Stimulated activated CD8-positive, alpha-beta memory T cell treated with anti-CD3 and anti-CD28 coated beads, Interleukin-4, amount 100 ng/mL, for 1 hour (primary cell): Measurements from ENCODE around the gene ABCB8.

Source experiments
- DNase-seq, 2 donors: peaks; one replicate each; pipeline ENCODE4 v3.0.0-alpha.2; 2020; ENCODE audit warnings: low read depth in 2 of 2, low spot score in 1 of 2

Gene ABCB8

GRCh38 chr7:151056666-151057505 is 28.6 kb downstream of the ABCB8 start:
- DNase-seq: no peak

GRCh38 chr7:151057506-151057988 is 29.3 kb downstream of the ABCB8 start, which contains the start of gene CDK5:
TSS of gene CDK5 (minus strand) at chr7:151057897. CDS start at chr7:151057848, 49 bp downstream.
- no peak for DNase-seq

- peak; percentile 89 to 94 for DNase-seq
Measured at GRCh38 chr7:151057989-151058780, 29.9 kb downstream of the ABCB8 start.

DNA sequence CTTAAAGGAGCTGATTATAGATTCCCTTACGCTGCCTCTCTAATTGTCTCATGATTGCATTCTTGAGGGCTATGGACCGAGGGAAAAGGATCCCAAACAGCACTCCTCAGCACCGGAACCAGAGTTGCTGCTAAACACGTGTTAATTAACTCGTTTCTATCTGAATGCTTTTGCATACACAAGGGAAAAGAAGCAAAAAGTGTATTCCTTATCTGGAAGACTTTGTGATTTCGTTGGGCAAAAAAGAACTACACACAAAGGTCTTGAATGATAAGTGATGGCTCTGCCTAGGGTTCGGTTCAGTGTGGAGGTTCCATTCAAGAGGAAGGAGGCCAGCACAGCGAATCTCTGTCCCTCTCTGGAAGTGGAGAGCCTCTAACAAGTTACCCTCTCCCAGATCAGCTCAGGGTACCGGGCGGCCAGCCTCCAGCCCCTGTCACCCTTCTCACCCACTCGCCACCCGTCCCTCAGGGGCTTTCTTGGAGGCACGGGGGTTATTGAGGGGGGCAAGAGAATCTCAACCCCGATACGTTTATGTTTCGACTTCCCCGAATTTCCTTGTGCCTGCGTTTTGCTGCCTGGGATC is 30.6 kb downstream of the ABCB8 start:
- DNase-seq: no peak

GRCh38 chr7:151059367-151060112 is 31.3 kb downstream of the ABCB8 start, which contains the start of gene SLC4A2:
TSS of gene SLC4A2 (plus strand) at chr7:151059589. CDS start at chr7:151061988, 2,399 bp downstream.
- no peak for DNase-seq

DNA sequence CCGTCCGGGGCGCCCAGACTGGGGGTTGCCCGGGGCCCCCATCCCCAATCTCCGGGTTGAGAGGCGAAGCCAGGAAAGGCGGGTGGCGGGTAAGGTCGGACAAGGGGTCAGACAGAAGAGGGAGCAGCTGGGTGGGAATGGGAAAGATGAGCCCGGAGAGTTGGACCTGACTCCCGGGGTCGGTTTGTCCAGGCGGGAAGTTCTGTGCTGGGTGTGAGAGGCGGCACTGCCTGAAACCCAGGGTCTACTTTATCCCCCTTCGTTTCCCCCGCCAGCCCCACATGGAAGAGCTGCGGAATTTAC is 31.8 kb downstream of the ABCB8 start:
- DNase-seq: no peak

DNA sequence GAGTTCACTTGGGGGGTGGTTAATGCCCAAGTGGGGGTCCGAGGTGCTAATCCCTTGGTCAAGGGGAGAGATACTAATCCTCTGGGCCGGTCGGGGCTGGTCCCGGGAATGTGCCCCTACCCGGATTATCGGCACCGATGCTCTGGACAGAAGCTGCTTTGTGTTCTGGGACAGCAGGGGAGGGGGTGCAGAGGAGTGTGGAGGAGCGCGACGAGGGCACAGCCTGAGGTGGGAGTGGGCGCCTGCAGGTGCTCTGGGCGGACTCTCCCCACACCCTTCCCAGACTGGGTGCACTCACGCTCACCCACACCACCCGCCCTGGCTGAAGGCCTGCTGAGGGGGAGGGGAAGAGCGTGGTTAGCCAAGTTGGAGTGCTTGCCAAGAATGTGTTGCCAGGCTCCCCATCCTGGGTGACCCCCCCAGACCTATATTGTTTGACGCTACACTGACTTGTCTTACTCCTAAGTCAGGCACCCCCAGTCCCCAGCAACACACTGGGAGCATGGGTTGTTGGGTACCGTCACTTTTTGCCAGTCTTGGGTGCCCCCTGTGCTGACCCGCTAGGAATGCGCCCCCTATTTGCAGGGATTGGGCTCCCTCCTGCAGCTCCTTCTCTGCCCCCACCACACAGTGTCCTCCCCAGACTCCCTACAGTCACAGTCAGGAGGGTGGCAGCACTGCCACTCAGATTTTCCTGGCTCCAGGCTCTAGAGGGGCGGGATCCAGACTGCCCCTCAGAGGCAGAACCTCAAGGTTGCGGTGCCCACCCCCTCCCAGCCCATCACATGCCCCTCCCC is 32.4 kb downstream of the ABCB8 start:
- DNase-seq: no peak

GRCh38 chr7:151061213-151062110 is 33.2 kb downstream of the ABCB8 start:
- DNase-seq: no peak

GRCh38 chr7:151062111-151062398 is 33.8 kb downstream of the ABCB8 start:
- no peak for DNase-seq

- no peak for DNase-seq
Measured at GRCh38 chr7:151062399-151063211, 34.4 kb downstream of the ABCB8 start.

- no peak for DNase-seq
Measured at GRCh38 chr7:151063212-151063561, 34.9 kb downstream of the ABCB8 start.

DNA sequence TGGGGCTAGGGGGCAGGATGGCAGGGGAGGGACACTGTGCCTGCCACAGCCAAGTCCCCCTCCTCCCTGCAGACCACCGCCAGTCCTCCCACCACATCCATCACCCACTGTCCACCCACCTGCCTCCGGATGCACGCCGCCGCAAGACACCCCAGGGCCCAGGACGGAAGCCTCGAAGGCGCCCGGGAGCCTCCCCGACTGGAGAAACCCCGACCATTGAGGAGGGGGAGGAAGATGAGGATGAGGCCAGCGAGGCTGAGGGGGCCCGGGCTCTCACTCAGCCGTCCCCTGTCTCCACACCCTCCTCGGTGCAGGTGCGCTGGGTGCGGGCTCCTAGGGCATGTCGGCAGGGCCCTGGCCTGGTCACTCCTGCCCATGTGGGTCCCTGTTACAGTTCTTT is 36.2 kb downstream of the ABCB8 start:
- no peak for DNase-seq

GRCh38 chr7:151064993-151065392 is 36.7 kb downstream of the ABCB8 start:
- DNase-seq: no peak

DNA sequence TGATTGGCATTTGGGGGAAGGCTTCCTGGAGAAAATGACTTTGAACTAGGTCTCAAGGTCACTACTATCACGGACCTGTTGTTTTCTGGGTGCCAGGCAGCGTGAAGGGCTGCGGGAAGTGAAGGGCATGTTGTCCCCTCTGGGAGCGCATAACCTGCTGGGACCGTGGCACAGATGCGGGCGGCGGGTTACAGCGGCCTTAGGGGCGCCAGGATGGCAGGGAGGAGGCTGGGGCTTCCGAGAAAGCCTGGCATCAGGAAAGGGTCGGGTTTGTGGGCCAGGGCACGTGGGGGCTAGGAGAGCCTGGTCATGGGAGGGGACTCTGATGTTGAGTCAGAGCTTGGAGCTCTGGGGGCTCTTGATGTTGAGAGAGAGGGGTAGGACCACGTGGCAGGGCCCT is 37.3 kb downstream of the ABCB8 start:
- DNase-seq: no peak

DNA sequence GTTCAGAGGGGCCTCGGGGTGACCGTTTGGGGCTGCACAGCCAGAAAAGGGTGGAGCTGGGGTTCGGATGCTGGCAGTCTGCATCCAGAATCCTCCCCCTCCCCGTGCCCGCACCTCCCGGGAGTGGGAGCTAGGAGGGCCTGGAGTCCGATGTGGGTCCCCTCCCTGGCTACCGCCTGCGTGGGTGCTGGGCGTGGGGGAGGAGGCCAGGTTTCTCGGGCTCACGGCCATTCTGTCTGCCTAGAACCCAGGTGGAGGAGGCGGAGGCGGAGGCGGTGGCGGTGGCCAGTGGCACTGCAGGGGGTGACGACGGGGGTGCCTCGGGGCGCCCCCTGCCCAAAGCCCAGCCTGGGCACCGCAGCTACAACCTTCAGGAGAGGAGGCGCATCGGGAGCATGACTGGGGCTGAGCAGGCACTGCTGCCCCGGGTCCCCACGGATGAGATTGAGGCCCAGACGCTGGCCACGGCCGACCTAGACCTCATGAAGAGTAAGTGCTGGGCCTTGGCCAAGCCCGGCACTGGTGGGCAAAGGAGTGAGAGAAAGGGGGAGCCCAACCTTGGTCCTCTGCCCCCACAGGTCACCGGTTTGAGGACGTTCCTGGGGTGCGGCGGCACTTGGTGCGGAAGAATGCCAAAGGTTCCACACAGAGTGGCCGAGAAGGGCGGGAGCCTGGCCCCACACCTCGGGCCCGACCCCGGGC is 38.2 kb downstream of the ABCB8 start:
- no peak for DNase-seq

DNA sequence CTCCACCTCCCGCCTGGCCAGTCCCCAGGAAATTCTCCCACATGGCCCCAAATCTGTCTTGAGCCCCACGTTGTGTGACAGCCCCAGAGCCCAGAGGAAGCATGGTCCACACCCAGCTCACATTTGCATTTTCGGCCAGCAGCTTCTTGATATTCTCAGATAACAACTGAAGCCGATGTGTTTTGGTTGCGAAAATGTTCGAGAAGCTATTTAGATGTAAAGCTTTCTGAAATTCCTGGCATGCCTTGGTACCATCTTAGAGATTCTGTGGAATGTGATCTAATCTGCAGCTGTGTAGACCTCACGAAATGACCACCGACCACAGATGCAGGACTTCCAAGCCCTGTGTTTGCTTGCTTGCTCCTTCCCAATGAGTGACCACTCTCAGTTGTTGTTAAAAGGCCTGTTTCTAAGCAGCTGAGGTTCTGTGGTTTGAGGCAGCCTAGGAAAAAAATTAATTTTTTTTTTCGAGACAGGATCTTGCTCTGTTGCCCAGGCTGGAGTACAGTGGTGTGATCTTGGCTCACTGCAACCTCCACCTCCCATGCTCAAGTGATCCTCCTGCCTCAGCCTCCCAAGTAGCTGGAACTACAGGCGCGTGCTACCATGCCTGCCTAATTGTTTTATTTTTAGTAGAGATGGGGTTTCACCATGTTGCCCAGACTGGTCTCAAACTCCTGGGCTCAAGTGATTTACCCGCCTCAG is 40.0 kb downstream of the ABCB8 start:
- DNase-seq: no peak

GRCh38 chr7:151069841-151070573 is 41.8 kb downstream of the ABCB8 start:
- DNase-seq: no peak
